ENCODE measurements around the gene GUCY2F.

- TF ChIP-seq CTCF (IDR thresholded peaks at IDR 0.05) (no peak), POLR2A (IDR thresholded peaks at IDR 0.05) (no peak)
These were observed 89.0 kb downstream of the GUCY2F start for GRCh38 chrX:109392895-109393294.
